HG03558 (cell line): ENCODE measurements around the gene PABPC1L2A.
"Not testable (repeated sequence)": the region's sequence is repeated elsewhere in the genome, so short reads cannot be mapped to it uniquely, and the experiment has no call there.

ENCODE experiments used
- ATAC-seq: cut with Tn5 transposase; IDR thresholded peaks from one replicate; pipeline ENCODE4 v1.9.1; 2021; ENCODE audit warnings: moderate number of reproducible peaks; ENCODE audit not compliant: unreplicated experiment; ENCODE audit errors: extremely low read depth

PABPC1L2A gene

GRCh38 chrX:73079024-73079562, at the start of gene PABPC1L2A:
PABPC1L2A (minus strand) TSS chrX:73079512; CDS start chrX:73079386, 126 bp downstream.
- ATAC-seq, result not testable (repeated sequence)

GRCh38 chrX:73127700-73128241, 48.5 kb upstream of the PABPC1L2A start:
- no peak for ATAC-seq

GRCh38 chrX:73126240-73126639, 46.9 kb upstream of the PABPC1L2A start:
- no peak for ATAC-seq

- not testable (repeated sequence) for ATAC-seq
Measured at GRCh38 chrX:73099505-73099904, 20.2 kb upstream of the PABPC1L2A start.

- not testable (repeated sequence) for ATAC-seq
Measured at GRCh38 chrX:73086766-73087165, 7.5 kb upstream of the PABPC1L2A start.

GRCh38 chrX:73079884-73080283, 572 bp upstream of the PABPC1L2A start:
- ATAC-seq, result not testable (repeated sequence)

GRCh38 chrX:73078597-73078996, 715 bp downstream of the PABPC1L2A start:
- ATAC-seq, result not testable (repeated sequence)

GRCh38 chrX:73076838-73077237, 2.5 kb downstream of the PABPC1L2A start:
- ATAC-seq, result no peak

GRCh38 chrX:73069365-73070035, 9.8 kb downstream of the PABPC1L2A start:
- ATAC-seq, result no peak

- no peak for ATAC-seq
Measured at GRCh38 chrX:73068467-73069364, 10.6 kb downstream of the PABPC1L2A start.

GRCh38 chrX:73067761-73068466, 11.4 kb downstream of the PABPC1L2A start:
- ATAC-seq, result not testable (repeated sequence)

GRCh38 chrX:73028876-73029275, 50.4 kb downstream of the PABPC1L2A start:
- no peak for ATAC-seq
